PFSK-1 (cell line): Measurements from ENCODE around the gene AP3S2.

Source experiments
- FOXP2 ChIP-seq: optimal IDR thresholded peaks from 2 replicates; pipeline ENCODE3; 2011; ENCODE audit warnings: borderline replicate concordance, control low read depth, inconsistent platforms; ENCODE audit not compliant: insufficient read depth; ENCODE audit errors: extremely low read length, extremely low read depth
- POLR2AphosphoS5 ChIP-seq: IDR thresholded peaks from 2 replicates; pipeline ENCODE4 v1.6.1; 2012; ENCODE audit warnings: low read depth, mild to moderate bottlenecking, control low read depth, low read length, moderate library complexity
- REST ChIP-seq, 2 experiments: IDR thresholded peaks; 2 replicates each; pipeline versions ENCODE4 v1.6.1 to v1.8.0; 2011 to 2012; ENCODE audit warnings: low read depth in 2 of 2, low read length in 2 of 2, control low read depth in 1 of 2, inconsistent platforms in 1 of 2, mild to moderate bottlenecking in 1 of 2, moderate library complexity in 1 of 2; ENCODE audit not compliant: insufficient read depth in 1 of 2
- SIN3A ChIP-seq: IDR thresholded peaks from 2 replicates; pipeline ENCODE4 v1.6.1; 2012; ENCODE audit warnings: mild to moderate bottlenecking, low read length, moderate library complexity, borderline replicate concordance; ENCODE audit not compliant: insufficient read depth
- TAF1 ChIP-seq: IDR thresholded peaks from 2 replicates; pipeline ENCODE4 v1.6.1; 2012; ENCODE audit warnings: low read length, control low read depth, borderline replicate concordance; ENCODE audit not compliant: insufficient read depth

Gene AP3S2

GRCh38 chr15:89830639-89831038 is 63.2 kb downstream of the AP3S2 start:
- TF ChIP-seq SIN3A: no peak
- no peak for TF ChIP-seq REST (IDR thresholded peaks at IDR 0.05; ENCODE audit: insufficient read depth in 1 of 2, low read depth in 2 of 2, low read length in 2 of 2)
- no peak for TF ChIP-seq TAF1
- TF ChIP-seq POLR2AphosphoS5: no peak
- no peak for TF ChIP-seq FOXP2

GRCh38 chr15:89829616-89830440 is 64.0 kb downstream of the AP3S2 start:
- TF ChIP-seq POLR2AphosphoS5 (no peak), REST (IDR thresholded peaks at IDR 0.05; ENCODE audit: insufficient read depth in 1 of 2, low read depth in 2 of 2, low read length in 2 of 2) (no peak), FOXP2 (no peak), TAF1 (no peak), SIN3A (no peak)

- TF ChIP-seq TAF1 (no peak), SIN3A (no peak), FOXP2 (no peak), POLR2AphosphoS5 (no peak), REST (IDR thresholded peaks at IDR 0.05; ENCODE audit: insufficient read depth in 1 of 2, low read depth in 2 of 2, low read length in 2 of 2) (no peak)
Observed at GRCh38 chr15:89829161-89829560, 64.6 kb downstream of the AP3S2 start.

- TF ChIP-seq POLR2AphosphoS5 (no peak), REST (IDR thresholded peaks at IDR 0.05; ENCODE audit: insufficient read depth in 1 of 2, low read depth in 2 of 2, low read length in 2 of 2) (no peak), TAF1 (no peak), FOXP2 (no peak), SIN3A (no peak)
Observed at GRCh38 chr15:89828281-89829145, 65.3 kb downstream of the AP3S2 start.
